K562 (cell line): Measurements from ENCODE around the gene IRF9.

Experiments used
- CTCF ChIP-seq, 3 experiments: IDR thresholded peaks in 2 of 3; conservative IDR thresholded peaks in 1 of 3; 2 replicates each; pipeline ENCODE4 v1.5.1; 2011 to 2012; ENCODE audit warnings: low read length in 3 of 3, mild to moderate bottlenecking in 3 of 3, control low read depth in 2 of 3, improper control_type of control experiment in 1 of 3, inconsistent platforms in 1 of 3, low read depth in 1 of 3, mixed read lengths in 1 of 3, moderate library complexity in 1 of 3; ENCODE audit not compliant: insufficient read depth in 2 of 3
- FOXM1 ChIP-seq, 2 experiments: fragments of 450-650 bp in 1 of 2; sonication (generic) in 1 of 2; formaldehyde crosslinking in 1 of 2; IDR thresholded peaks; 2 replicates each; pipeline versions ENCODE4 v1.6.1 to v1.9.0; 2017 to 2022; ENCODE audit warnings: low read depth in 2 of 2, mild to moderate bottlenecking in 2 of 2, missing genetic modification reagents in 1 of 2, moderate library complexity in 1 of 2
- GATAD2B ChIP-seq: fragments of 450-650 bp; IDR thresholded peaks from 2 replicates; pipeline ENCODE4 v1.6.1; 2017; ENCODE audit warnings: mild to moderate bottlenecking, borderline replicate concordance
- HDAC6 ChIP-seq: IDR thresholded peaks from 2 replicates; pipeline ENCODE4 v1.6.1; 2012; ENCODE audit warnings: low read depth, mild to moderate bottlenecking, control low read depth, inconsistent platforms, low read length, moderate library complexity
- ZFP91 ChIP-seq: sonication (generic); formaldehyde crosslinking; IDR thresholded peaks from 2 replicates; pipeline ENCODE4 v1.8.0; 2022; ENCODE audit warnings: mild to moderate bottlenecking, missing genetic modification reagents
- ZFX ChIP-seq: sonication (generic); formaldehyde crosslinking; IDR thresholded peaks from 2 replicates; pipeline ENCODE4 v1.8.0; 2022; ENCODE audit warnings: mild to moderate bottlenecking, missing genetic modification reagents, moderate library complexity

- no peak for TF ChIP-seq ZFX (CRISPR knock-in tag)
- TF ChIP-seq ZFP91 (CRISPR knock-in tag), result no peak
- TF ChIP-seq GATAD2B, result no peak
- TF ChIP-seq FOXM1 (IDR thresholded peaks at IDR 0.05; ENCODE audit: low read depth), result no peak
- no peak for TF ChIP-seq FOXM1 (CRISPR knock-in tag; IDR thresholded peaks at IDR 0.05; ENCODE audit: low read depth)
- no peak for TF ChIP-seq CTCF (IDR thresholded peaks at IDR 0.05 in 2 of 3, conservative IDR thresholded peaks at IDR 0.05 in 1 of 3; ENCODE audit: insufficient read depth in 2 of 3, low read depth in 1 of 3, low read length in 3 of 3)
- no peak for TF ChIP-seq HDAC6
Measured at GRCh38 chr14:24136684-24137528, 24.2 kb upstream of the IRF9 start.
